Measurements from ENCODE around the gene DPP6.

GRCh38 chr7:154306036-154306435, 253.8 kb downstream of the DPP6 start:
- no peak for TF ChIP-seq CTCF (IDR thresholded peaks at IDR 0.05)
- TF ChIP-seq POLR2A (IDR thresholded peaks at IDR 0.05): no peak

Measured in tibial nerve (tissue), 3 donors.